HepG2 (cell line): ENCODE measurements around the gene KLF15. TPM values are rescaled to one million over a fixed set of nuclear protein-coding genes. Genes with fewer than 3 reads are reported as not detected.
A peak's percentile ranks its signal among the peaks of the same experiment; 100 is the strongest.

Experiments used
- ATAC-seq: fragments of 200-7000 bp; cut with Tn5 transposase; 3 replicates; pipeline ENCODE4 v1.9.1; 2020; ENCODE audit warnings: mild to moderate bottlenecking, moderate library complexity
- BruUV-seq: library from RNA; stranded (reverse); fragments of 400-500 nt; replicated peaks from 2 replicates; lab custom pipeline; 2021; lab: Mats Ljungman, UMichigan
- CTCF ChIA-PET: fragments of 300-600 bp; formaldehyde crosslinking; extraction: SDS; loops from one replicate; lab custom pipeline; 2021; ENCODE audit warnings: low total read pairs, inconsistent platforms, low intra/inter-chr PET ratio; lab: Yijun Ruan, JAX
- POLR2A ChIA-PET: fragments of 350-600 bp; sonication (Branson Sonifier 250); formaldehyde crosslinking; loops from one replicate; lab custom pipeline; 2020; ENCODE audit warnings: antibody characterized with exemption, inconsistent platforms; lab: Yijun Ruan, JAX
- DNase-seq: peaks from one replicate; pipeline ENCODE4 v3.0.0-alpha.2; 2015; ENCODE audit warnings: low spot score
- FAIRE-seq: peaks from 3 replicates; lab custom pipeline; 2011; peaks lifted over from hg19 to GRCh38; lab: Jason Lieb, UNC
- H2AFZ ChIP-seq: one replicate; pipeline ENCODE4 v1.6.1; 2011; ENCODE audit warnings: low read length, inconsistent platforms
- H3K27ac ChIP-seq: fragments of 300-600 bp; 3 replicates; pipeline ENCODE4 v1.8.0; 2011; ENCODE audit warnings: mixed run types, mild to moderate bottlenecking, mixed read lengths, low read length, inconsistent platforms; ENCODE audit not compliant: insufficient read depth; ENCODE audit errors: extremely low read length
- H3K27me3 ChIP-seq, 2 experiments: fragments of 200-600 bp in 1 of 2; 2 replicates in 1 of 2; 3 replicates in 1 of 2; pipeline versions ENCODE4 v1.6.0 to v1.8.0; 2011; ENCODE audit warnings: low read length in 2 of 2, mild to moderate bottlenecking in 2 of 2, moderate library complexity in 2 of 2, inconsistent platforms in 1 of 2; ENCODE audit not compliant: insufficient read depth in 2 of 2, control insufficient read depth in 1 of 2
- H3K36me3 ChIP-seq, 2 experiments: fragments of 200-600 bp in 1 of 2; replicated peaks in 1 of 2; 2 replicates in 1 of 2; 3 replicates in 1 of 2; pipeline versions ENCODE4 v1.5.1 to v1.8.0; 2011; ENCODE audit warnings: low read length in 2 of 2, inconsistent platforms in 1 of 2; ENCODE audit not compliant: insufficient read depth in 2 of 2, control insufficient read depth in 1 of 2
- H3K4me1 ChIP-seq: 2 replicates; pipeline ENCODE4 v1.5.1; 2012; ENCODE audit warnings: low read length, inconsistent platforms; ENCODE audit not compliant: insufficient read depth
- H3K4me2 ChIP-seq: 2 replicates; pipeline ENCODE4 v1.6.0; 2011; ENCODE audit warnings: low read depth, low read length, inconsistent platforms
- H3K4me3 ChIP-seq, 3 experiments: fragments of 200-600 bp in 1 of 3; sonication (generic), shearing (Covaris generic) in 1 of 3; replicated peaks in 1 of 3; 2 replicates each; pipeline ENCODE4 v1.5.1; 2011 to 2016; ENCODE audit warnings: low read length in 3 of 3, inconsistent platforms in 2 of 3, low read depth in 2 of 3, mild to moderate bottlenecking in 2 of 3, control low read depth in 1 of 3, mixed read lengths in 1 of 3; ENCODE audit not compliant: insufficient read depth in 1 of 3
- H3K79me2 ChIP-seq: one replicate; pipeline ENCODE4 v1.6.1; 2011; ENCODE audit warnings: low read length, inconsistent platforms; ENCODE audit not compliant: insufficient read depth
- H3K9ac ChIP-seq: 2 replicates; pipeline ENCODE4 v1.6.0; 2011; ENCODE audit warnings: mild to moderate bottlenecking, low read depth, low read length, inconsistent platforms; ENCODE audit not compliant: insufficient read depth
- H3K9me3 ChIP-seq: 2 replicates; pipeline ENCODE4 v1.5.1; 2012; ENCODE audit warnings: mild to moderate bottlenecking, low read length
- H4K20me1 ChIP-seq: 2 replicates; pipeline ENCODE4 v1.6.0; 2011; ENCODE audit warnings: inconsistent platforms, mild to moderate bottlenecking, low read length, moderate library complexity; ENCODE audit not compliant: insufficient read depth
- ATF5 ChIP-seq: sonication (generic); formaldehyde crosslinking; IDR thresholded peaks from 2 replicates; pipeline ENCODE4 v1.4.0; 2020; ENCODE audit warnings: mild to moderate bottlenecking, low read depth, missing genetic modification reagents
- HNF1A ChIP-seq, 2 experiments: sonication (generic) in 1 of 2; formaldehyde crosslinking in 1 of 2; IDR thresholded peaks; 2 replicates each; pipeline versions ENCODE4 v1.4.0 to v1.6.1; 2016 to 2020; ENCODE audit warnings: borderline replicate concordance in 1 of 2, low read depth in 1 of 2, mild to moderate bottlenecking in 1 of 2, missing genetic modification reagents in 1 of 2
- HOXA5 ChIP-seq: sonication (generic); formaldehyde crosslinking; IDR thresholded peaks from 2 replicates; pipeline ENCODE4 v1.4.0; 2020; ENCODE audit warnings: missing genetic modification reagents
- MAFF ChIP-seq: IDR thresholded peaks from 2 replicates; pipeline ENCODE4 v1.6.1; 2011; ENCODE audit warnings: low read depth, low read length, improper control_type of control experiment
- RBM22 ChIP-seq: fragments of 200-400 bp; formaldehyde crosslinking; optimal IDR thresholded peaks from 2 replicates; pipeline ENCODE3; 2017; ENCODE audit warnings: mild to moderate bottlenecking, low read length, moderate library complexity
- RORA ChIP-seq: sonication (generic); formaldehyde crosslinking; IDR thresholded peaks from 2 replicates; pipeline ENCODE4 v1.5.0; 2020; ENCODE audit warnings: mild to moderate bottlenecking, missing genetic modification reagents, moderate library complexity
- STAT6 ChIP-seq: sonication (generic); formaldehyde crosslinking; IDR thresholded peaks from 2 replicates; pipeline ENCODE4 v1.4.0; 2020; ENCODE audit warnings: missing genetic modification reagents, mild to moderate bottlenecking, borderline replicate concordance
- ZBTB46 ChIP-seq: sonication (generic); formaldehyde crosslinking; IDR thresholded peaks from 2 replicates; pipeline ENCODE4 v1.4.0; 2020; ENCODE audit warnings: mild to moderate bottlenecking, missing genetic modification reagents, borderline replicate concordance
- ZFP36L2 ChIP-seq: sonication (generic); formaldehyde crosslinking; IDR thresholded peaks from 2 replicates; pipeline ENCODE4 v1.4.0; 2020; ENCODE audit warnings: missing genetic modification reagents
- ZNF460 ChIP-seq: sonication (generic); formaldehyde crosslinking; IDR thresholded peaks from 2 replicates; pipeline ENCODE4 v1.5.1; 2020; ENCODE audit warnings: missing genetic modification reagents, mild to moderate bottlenecking, borderline replicate concordance
- ZNF576 ChIP-seq: sonication (generic); formaldehyde crosslinking; IDR thresholded peaks from 2 replicates; pipeline ENCODE4 v1.4.0; 2020; ENCODE audit warnings: mild to moderate bottlenecking, missing genetic modification reagents
- ZNF790 ChIP-seq: sonication (generic); formaldehyde crosslinking; IDR thresholded peaks from 2 replicates; pipeline ENCODE4 v1.8.0; 2022; ENCODE audit warnings: missing genetic modification reagents, mild to moderate bottlenecking, borderline replicate concordance
- WGBS: methylation state at CpG from one replicate; pipeline ENCODE4 v1.1.6; 2017; ENCODE audit warnings: low lambda C conversion rate; 5-methylcytosine and 5-hydroxymethylcytosine counted together
- in situ Hi-C: cut with HindIII; loops from 2 replicates; pipeline ENCODE4 v1.10.0; 2017; ENCODE audit warnings: low pct_unique_long_range_greater_than_20kb; ENCODE audit not compliant: extremely low pct_ligation_motif_present
- intact Hi-C: fragments of 100-400 bp; cut with micrococcal nuclease; formaldehyde crosslinking; loops from one replicate; pipeline ENCODE4 v1.10.0; 2022; ENCODE audit not compliant: unreplicated experiment
- polyA plus RNA-seq, 8 experiments: library from polyadenylated mRNA; depleted of rRNA in 3 of 8; stranded (reverse) in 7 of 8; unstranded in 1 of 8; fragments of >200 nt; fragmentation: Illumina TruSeq in 4 of 8; extraction: Trizol in 4 of 8; gene quantifications; 2 replicates each; pipeline versions ENCODE4 v1.2.1 to v1.2.3, GENCODE V29; 2011 to 2016; ENCODE audit warnings: low read depth in 4 of 8, missing spikeins in 1 of 8, mixed read lengths in 1 of 8; ENCODE audit not compliant: insufficient read depth in 1 of 8
- total RNA-seq, 5 experiments: library from RNA; depleted of rRNA; stranded (reverse); fragments of >200 nt; fragmentation: Illumina TruSeq; extraction: Trizol; gene quantifications; 2 replicates each; pipeline ENCODE4 v1.2.3, GENCODE V29; 2016; ENCODE audit warnings: low read depth in 1 of 5

The KLF15 gene
- total and polyA plus RNA-seq, 2 of the 13 experiments (the other 11 are each of a cell fraction or from before 2014, with no cell fraction given) = 7.1 to 7.8 TPM

- no peak for TF ChIP-seq MAFF
- no peak for TF ChIP-seq ZNF790
- TF ChIP-seq ZNF460 (CRISPR knock-in tag) = no peak
- no peak for TF ChIP-seq RBM22
Observed at GRCh38 chr3:126369490-126369889, 12.3 kb upstream of the KLF15 start (continued).

GRCh38 chr3:126367316-126367805 is 10.2 kb upstream of the KLF15 start:
- no peaks in the 10 kb centered on the region for H3K36me3 ChIP-seq
- H3K4me1 ChIP-seq = peaks cover 65% of the 10 kb centered on the region
- H3K4me3 ChIP-seq = peak overlapping the region in 1 of 3 experiments; percentile 41; a peak in 2 of 6 replicates
- 4% methylated on average over 6 of the region's 6 CpGs for WGBS
- CTCF ChIA-PET = no interaction called here
- H3K27me3 ChIP-seq = peaks cover 2 to 3% of the 10 kb centered on the region in 2 experiments; a peak in 2 of 5 replicates
- H3K9ac ChIP-seq = no peak overlapping the region
- ATAC-seq = peak; percentile 47
- intact Hi-C loops (no loop called here), in situ Hi-C loops (loop anchor here (25.0 kb wide), 1 partner anchor 230 kb away; no protein-coding TSS in a partner anchor)
- no peak overlapping the region for H3K27ac ChIP-seq
- H4K20me1 ChIP-seq = no peaks in the 10 kb centered on the region
- H3K4me2 ChIP-seq = peak overlapping the region; percentile 51
- POLR2A ChIA-PET = no interaction called here
- no peaks in the 10 kb centered on the region for H3K79me2 ChIP-seq
- DNase-seq = no peak
- no peaks in the 10 kb centered on the region for H3K9me3 ChIP-seq
- no TSS peak for BruUV-seq
- H2AFZ ChIP-seq = no peak overlapping the region
- FAIRE-seq = peak; percentile 44
- TF ChIP-seq HNF1A (IDR thresholded peaks at IDR 0.05; ENCODE audit: low read depth) (peak; percentile 49; the same call in 1 of the 2 replicates), HNF1A (CRISPR knock-in tag; IDR thresholded peaks at IDR 0.05; ENCODE audit: borderline replicate concordance) (0 out of 2 replicates have a peak, but pooled peaks have one; percentile 22), ZBTB46 (CRISPR knock-in tag) (no peak), RORA (CRISPR knock-in tag) (no peak), STAT6 (CRISPR knock-in tag) (no peak), ZFP36L2 (CRISPR knock-in tag) (no peak), HOXA5 (CRISPR knock-in tag) (no peak), ZNF576 (no peak), ATF5 (CRISPR knock-in tag) (no peak)
